OCI-LY3 (cell line): ENCODE data around the gene QPCT.

Experiments used
- H2AFZ ChIP-seq: fragments of 200-600, 300-600 bp; shearing (Covaris generic); 2 replicates; pipeline ENCODE4 v1.6.0; 2014; ENCODE audit warnings: antibody characterized with exemption, low read depth, low read length
- H3K27ac ChIP-seq: fragments of 200-600, 300-600 bp; sonication (generic); 2 replicates; pipeline ENCODE4 v1.5.1; 2014; ENCODE audit warnings: mild to moderate bottlenecking, low read length, moderate library complexity, mixed read lengths
- H3K27me3 ChIP-seq: fragments of 200-600, 300-600 bp; sonication (generic); 2 replicates; pipeline ENCODE4 v1.6.1; 2014; ENCODE audit warnings: low read depth, low read length, mixed read lengths
- H3K36me3 ChIP-seq: fragments of 200-600, 300-600 bp; sonication (generic); replicated peaks from 2 replicates; pipeline ENCODE3; 2014; ENCODE audit warnings: low read depth, low read length, mixed read lengths
- H3K4me1 ChIP-seq: fragments of 300-600, 200-600 bp; sonication (generic); 2 replicates; pipeline ENCODE4 v1.6.1; 2014; ENCODE audit warnings: low read length, mixed read lengths
- H3K4me2 ChIP-seq: fragments of 200-600, 300-600 bp; sonication (generic); 2 replicates; pipeline ENCODE4 v1.6.1; 2014; ENCODE audit warnings: low read length, mixed read lengths
- H3K4me3 ChIP-seq: fragments of 300-600, 200-600 bp; sonication (generic); 2 replicates; pipeline ENCODE4 v1.5.1; 2014; ENCODE audit warnings: antibody characterized with exemption, mild to moderate bottlenecking, low read length, moderate library complexity
- H3K79me2 ChIP-seq: fragments of 300-600, 200-600 bp; shearing (Covaris generic); 2 replicates; pipeline ENCODE4 v1.6.1; 2014; ENCODE audit warnings: mild to moderate bottlenecking, low read length, mixed read lengths
- H3K9ac ChIP-seq: fragments of 300-600, 200-600 bp; shearing (Covaris generic); 2 replicates; pipeline ENCODE4 v1.6.0; 2014; ENCODE audit warnings: mild to moderate bottlenecking, low read length, moderate library complexity
- H3K9me3 ChIP-seq: fragments of 200-600, 300-600 bp; shearing (Covaris generic); 2 replicates; pipeline ENCODE4 v1.6.1; 2014; ENCODE audit warnings: low read length, mixed read lengths; ENCODE audit not compliant: insufficient read depth
- H4K20me1 ChIP-seq: fragments of 200-600, 300-600 bp; sonication (generic); 2 replicates; pipeline ENCODE4 v1.6.1; 2016; ENCODE audit warnings: low read length, mixed read lengths; ENCODE audit not compliant: insufficient read depth
- EZH2phosphoT487 ChIP-seq: fragments of 200-600 bp; shearing (Covaris generic); IDR thresholded peaks from 2 replicates; pipeline ENCODE4 v1.6.1; 2018; ENCODE audit warnings: antibody characterized with exemption, mixed run types, low read depth
- TF ChIP-seq, protein P1 (sequence below): fragments of 200-600, 300-600 bp; sonication (generic); IDR thresholded peaks from 2 replicates; pipeline ENCODE4 v1.5.1; 2014; ENCODE audit warnings: antibody characterized with exemption, low read length, low read depth

Gene QPCT

DNA sequence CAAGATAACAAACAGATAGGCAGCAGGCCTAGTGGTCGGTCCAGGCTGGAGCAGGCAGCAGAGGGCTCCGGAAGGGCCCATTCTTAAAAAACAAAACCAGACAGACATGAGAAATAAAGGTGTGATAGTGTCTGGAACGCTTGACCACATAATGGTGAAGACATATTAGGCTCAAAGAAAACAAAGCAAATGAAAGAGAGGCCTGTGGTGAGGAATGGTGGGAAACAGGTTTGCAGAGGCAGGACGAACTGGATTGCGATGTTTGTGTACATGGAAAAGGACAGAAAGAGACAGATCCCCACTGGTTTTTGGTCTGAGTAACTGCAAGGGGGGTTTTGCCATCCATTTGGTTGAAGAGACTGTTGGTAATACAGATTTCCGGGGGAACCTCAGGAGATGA lies 19.9 kb downstream of the QPCT start:
- Histone ChIP-seq H3K79me2 (no peaks in the 10 kb centered on the region), H3K27me3 (peaks cover 87% of the 10 kb centered on the region)
- TF ChIP-seq, protein P1, sequence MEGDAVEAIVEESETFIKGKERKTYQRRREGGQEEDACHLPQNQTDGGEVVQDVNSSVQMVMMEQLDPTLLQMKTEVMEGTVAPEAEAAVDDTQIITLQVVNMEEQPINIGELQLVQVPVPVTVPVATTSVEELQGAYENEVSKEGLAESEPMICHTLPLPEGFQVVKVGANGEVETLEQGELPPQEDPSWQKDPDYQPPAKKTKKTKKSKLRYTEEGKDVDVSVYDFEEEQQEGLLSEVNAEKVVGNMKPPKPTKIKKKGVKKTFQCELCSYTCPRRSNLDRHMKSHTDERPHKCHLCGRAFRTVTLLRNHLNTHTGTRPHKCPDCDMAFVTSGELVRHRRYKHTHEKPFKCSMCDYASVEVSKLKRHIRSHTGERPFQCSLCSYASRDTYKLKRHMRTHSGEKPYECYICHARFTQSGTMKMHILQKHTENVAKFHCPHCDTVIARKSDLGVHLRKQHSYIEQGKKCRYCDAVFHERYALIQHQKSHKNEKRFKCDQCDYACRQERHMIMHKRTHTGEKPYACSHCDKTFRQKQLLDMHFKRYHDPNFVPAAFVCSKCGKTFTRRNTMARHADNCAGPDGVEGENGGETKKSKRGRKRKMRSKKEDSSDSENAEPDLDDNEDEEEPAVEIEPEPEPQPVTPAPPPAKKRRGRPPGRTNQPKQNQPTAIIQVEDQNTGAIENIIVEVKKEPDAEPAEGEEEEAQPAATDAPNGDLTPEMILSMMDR: no peak
- no peak for TF ChIP-seq EZH2phosphoT487

DNA sequence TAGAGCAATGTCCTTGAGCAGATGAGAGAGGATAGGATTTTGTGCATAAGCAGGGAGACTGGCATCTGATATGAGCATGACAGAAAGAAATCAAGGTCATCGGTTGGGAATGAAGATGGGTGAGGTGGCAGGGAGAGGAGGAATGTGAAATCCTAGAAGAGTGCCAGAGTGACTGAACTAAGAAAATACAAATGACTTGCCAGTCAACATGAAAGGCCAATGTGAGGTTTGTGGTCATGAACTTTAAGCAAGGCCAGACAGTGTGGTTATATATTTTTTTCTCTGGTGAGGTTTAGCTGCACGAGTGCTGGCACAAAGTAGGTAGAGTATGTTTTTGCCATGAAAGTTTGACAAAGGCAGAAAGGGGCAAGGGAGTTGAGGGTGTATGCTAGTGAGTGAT lies 21.2 kb downstream of the QPCT start:
- H3K36me3 ChIP-seq: no peaks in the 10 kb centered on the region
- no peak overlapping the region for H3K9ac ChIP-seq
- H3K27me3 ChIP-seq: peaks cover 81% of the 10 kb centered on the region
- no peaks in the 10 kb centered on the region for H3K9me3 ChIP-seq
- no peak overlapping the region for H3K27ac ChIP-seq
- no peak overlapping the region for H2AFZ ChIP-seq
- no peak overlapping the region for H3K4me3 ChIP-seq
- H4K20me1 ChIP-seq: peaks cover 2% of the 10 kb centered on the region; the same call in 1 of the 2 replicates
- H3K79me2 ChIP-seq: no peaks in the 10 kb centered on the region
- no peak overlapping the region for H3K4me2 ChIP-seq
- TF ChIP-seq, protein P1: no peak
- no peak for TF ChIP-seq EZH2phosphoT487
- H3K4me1 ChIP-seq: peaks cover 19% of the 10 kb centered on the region

More for the DNA sequence above, 19.9 kb downstream of the QPCT start:
- Histone ChIP-seq H3K9me3 (no peaks in the 10 kb centered on the region), H3K4me3 (no peak overlapping the region), H3K4me2 (no peak overlapping the region), H4K20me1 (peaks cover 2% of the 10 kb centered on the region; the same call in 1 of the 2 replicates), H3K4me1 (peaks cover 19% of the 10 kb centered on the region), H3K9ac (no peak overlapping the region), H3K27ac (no peak overlapping the region), H3K36me3 (no peaks in the 10 kb centered on the region), H2AFZ (no peak overlapping the region)

DNA sequence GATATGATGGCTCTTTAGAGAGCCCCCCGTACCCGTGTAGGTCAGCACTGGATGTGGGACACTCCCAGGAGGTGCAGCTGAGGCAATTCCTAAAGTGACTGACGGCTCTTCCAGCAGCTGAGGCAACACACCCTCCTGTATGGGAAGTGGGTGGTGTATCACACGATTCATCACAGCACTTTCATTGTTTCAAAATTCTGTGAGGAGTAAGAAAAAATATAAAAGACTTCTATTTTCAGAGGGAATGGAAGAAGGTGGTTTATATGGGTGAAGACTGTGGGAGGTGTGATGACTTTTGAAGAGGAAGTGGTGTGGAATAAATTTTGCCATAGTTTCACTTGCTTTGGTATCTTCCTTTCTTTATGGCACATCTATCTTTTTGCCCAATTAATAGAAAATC lies 22.3 kb downstream of the QPCT start:
- Histone ChIP-seq H3K9ac (no peak overlapping the region), H3K79me2 (no peaks in the 10 kb centered on the region), H3K9me3 (no peaks in the 10 kb centered on the region), H2AFZ (no peak overlapping the region), H4K20me1 (no peaks in the 10 kb centered on the region), H3K4me2 (no peak overlapping the region), H3K4me1 (peaks cover 19% of the 10 kb centered on the region), H3K27ac (no peak overlapping the region), H3K36me3 (no peaks in the 10 kb centered on the region), H3K27me3 (peaks cover 77% of the 10 kb centered on the region), H3K4me3 (no peak overlapping the region)
- no peak for TF ChIP-seq EZH2phosphoT487
- TF ChIP-seq, protein P1: no peak

DNA sequence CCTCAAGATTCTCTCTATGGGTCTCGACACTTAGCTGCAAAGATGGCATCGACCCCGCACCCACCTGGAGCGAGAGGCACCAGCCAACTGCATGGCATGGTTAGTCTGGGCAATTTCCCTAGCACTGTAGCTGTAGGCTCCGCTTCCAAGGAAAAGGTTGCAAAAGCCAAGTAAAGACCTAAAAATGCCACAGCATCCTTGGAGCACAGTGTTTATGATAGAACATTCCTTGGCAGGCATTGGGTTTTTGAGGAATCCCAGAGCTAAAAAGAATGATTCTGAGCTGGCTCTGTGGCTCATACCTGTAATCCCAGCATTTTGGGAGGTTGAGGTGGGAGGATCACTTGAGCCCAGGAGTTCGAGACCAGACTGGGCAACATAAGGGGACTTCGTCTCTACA lies 22.9 kb downstream of the QPCT start:
- Histone ChIP-seq H3K27ac (no peak overlapping the region), H3K4me3 (no peak overlapping the region), H3K36me3 (no peaks in the 10 kb centered on the region), H3K4me2 (no peak overlapping the region), H3K4me1 (peaks cover 19% of the 10 kb centered on the region), H3K9me3 (no peaks in the 10 kb centered on the region), H3K27me3 (peaks cover 77% of the 10 kb centered on the region), H3K9ac (no peak overlapping the region), H3K79me2 (no peaks in the 10 kb centered on the region), H2AFZ (no peak overlapping the region), H4K20me1 (no peaks in the 10 kb centered on the region)
- TF ChIP-seq, protein P1: no peak
- no peak for TF ChIP-seq EZH2phosphoT487
